GM18508 (cell line): ENCODE data around the gene CACNA2D2.
"Not testable (repeated sequence)": the region's sequence is repeated elsewhere in the genome, so short reads cannot be mapped to it uniquely, and the experiment has no call there.

Source experiments
- ATAC-seq: cut with Tn5 transposase; IDR thresholded peaks from one replicate; pipeline ENCODE4 v1.9.1; 2021; ENCODE audit warnings: moderate number of reproducible peaks; ENCODE audit not compliant: insufficient read depth, unreplicated experiment

CACNA2D2 gene

GRCh38 chr3:50530001-50530970 lies 26.9 kb upstream of the CACNA2D2 start:
- ATAC-seq, result no peak

DNA sequence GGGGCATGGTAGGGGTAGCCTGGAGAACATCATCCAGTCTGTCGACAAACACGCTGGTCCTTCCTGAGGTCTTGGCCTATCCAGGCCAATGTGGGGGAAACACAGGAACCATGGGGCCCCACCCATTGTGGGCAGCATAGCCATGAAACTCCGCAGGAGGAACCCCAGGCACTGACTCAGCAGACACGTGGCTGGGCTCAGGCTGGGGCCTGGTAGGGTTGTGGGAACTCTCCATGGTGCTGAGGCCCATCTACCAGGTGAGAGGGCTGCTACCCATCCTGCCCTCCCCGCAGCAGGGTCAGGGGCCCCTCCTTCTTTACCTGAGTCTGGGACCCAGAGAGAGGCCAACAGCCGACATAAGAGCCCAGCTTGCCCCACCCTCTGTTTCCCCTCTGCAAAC lies 22.6 kb upstream of the CACNA2D2 start:
- ATAC-seq, result no peak

DNA sequence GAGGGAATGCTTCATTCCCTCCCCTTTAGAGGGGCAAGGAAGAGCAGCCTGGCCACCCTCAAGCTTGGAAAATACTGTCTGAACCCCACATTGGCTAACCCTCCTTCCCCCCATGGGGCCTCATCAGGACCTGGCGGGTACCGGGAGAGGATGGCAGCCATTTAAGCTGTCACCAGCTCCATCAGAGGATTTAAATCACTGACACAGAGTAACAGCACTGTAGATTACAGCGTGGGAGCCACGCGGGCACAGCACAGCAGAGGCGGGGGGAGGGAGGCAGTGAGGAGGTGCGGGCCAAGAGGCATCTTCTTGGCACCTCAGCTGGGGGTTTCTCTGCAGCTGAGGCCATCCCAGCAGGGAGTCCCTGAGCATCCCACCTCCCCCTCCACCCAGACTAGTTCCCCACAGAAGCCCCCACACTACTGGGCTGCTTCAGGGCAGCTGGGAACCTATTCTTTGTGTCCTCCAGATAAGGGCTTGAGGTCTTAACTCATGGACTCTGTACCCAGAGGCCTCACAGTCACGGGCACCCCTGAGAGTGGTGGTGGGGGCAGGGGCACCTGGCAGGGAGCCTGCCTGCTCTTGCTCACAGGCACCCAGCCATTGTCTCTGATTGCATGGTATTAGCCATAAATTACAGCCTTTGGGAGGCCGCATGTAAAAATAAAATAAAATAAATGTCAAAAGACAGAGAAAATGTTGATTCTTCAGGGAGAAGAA lies 21.9 kb upstream of the CACNA2D2 start:
- ATAC-seq, result no peak

DNA sequence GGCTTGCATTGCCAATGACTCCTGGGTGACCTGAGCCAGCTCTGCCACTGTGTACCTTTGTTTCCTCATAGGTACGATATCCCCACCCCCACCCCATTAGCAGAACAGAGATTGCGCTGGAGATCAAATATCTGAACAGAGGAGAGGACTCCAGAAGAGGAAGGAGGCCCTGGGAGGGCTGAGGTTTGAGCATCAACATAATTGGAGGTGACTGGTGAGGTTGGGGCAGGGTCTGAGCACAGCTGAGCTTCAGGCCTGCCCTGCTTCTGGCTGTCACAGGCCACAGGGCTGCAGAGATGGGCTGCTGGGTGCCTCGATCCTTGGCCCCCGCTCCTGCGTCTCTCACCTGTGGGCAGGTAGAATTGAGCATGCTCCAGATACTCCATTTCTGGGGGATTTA lies 21.3 kb upstream of the CACNA2D2 start:
- ATAC-seq, result no peak

- no peak for ATAC-seq
These were observed 19.9 kb upstream of the CACNA2D2 start for GRCh38 chr3:50523279-50523811.

GRCh38 chr3:50521572-50521971 lies 18.1 kb upstream of the CACNA2D2 start:
- no peak for ATAC-seq

DNA sequence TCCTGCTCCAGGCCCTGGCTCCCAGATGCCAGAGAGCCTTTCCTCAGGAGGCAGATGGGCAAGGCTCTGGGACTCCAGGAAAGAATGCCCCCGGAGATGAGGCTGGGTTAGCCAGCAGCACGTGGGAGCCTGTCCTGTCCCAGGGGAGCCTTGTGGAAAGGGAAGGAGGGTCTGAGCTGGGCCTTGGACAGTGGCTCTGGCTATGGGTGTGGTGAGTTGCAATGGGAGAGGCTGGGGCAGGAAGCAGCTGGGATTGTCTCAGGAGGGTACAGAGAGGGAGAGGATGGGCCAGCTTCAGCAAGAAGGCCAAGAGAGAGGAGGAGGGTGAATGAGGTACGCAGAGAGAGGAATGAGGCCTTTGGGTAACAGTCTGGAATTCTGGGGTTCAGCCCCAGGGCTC lies 17.4 kb upstream of the CACNA2D2 start:
- ATAC-seq, result no peak

DNA sequence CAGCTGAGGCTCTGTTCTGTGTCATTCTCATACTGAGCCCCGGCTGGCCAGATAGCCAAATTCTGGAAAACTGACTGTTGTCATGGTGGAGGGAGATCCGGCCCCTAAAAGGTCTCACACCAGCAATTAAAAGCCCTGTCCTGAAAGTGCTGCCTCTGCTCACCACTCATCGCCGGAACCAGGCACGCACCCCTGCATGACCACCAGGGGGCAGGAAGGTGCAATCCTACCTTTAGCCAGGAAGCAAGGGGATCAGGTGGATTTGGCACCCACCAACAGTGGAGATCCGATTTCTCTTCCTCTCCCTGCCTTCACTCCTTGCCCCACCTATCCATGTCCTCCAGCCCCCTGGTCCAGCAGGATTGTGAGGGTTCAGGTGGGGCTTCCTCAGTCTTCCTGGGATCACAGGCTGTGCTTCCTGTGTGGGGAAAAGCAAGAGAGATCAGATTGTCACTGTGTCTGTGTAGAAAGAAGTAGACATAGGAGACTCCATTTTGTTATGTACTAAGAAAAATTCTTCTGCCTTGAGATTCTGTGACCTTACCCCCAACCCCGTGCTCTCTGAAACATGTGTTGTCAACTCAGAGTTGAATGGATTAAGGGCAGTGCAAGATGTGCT lies 16.1 kb upstream of the CACNA2D2 start:
- ATAC-seq, result no peak

DNA sequence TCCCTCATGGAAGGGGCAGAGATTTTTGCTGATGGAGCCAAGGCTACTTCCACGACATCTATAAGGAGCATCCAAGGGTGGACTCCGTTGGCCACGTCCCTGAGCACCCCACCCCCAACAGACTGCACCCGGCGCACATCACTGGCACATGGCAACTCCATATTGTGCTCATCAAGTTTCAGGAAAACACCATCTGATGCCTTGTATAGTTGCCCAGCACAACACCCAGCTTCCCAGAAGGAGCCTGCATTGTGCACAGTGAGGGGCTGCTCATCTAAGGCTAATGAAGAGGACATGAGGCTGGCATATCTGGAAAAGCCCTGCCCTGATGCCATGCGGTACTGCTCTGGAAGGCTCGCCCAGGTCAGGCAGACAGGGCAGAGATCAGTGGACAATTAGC lies 15.0 kb upstream of the CACNA2D2 start:
- ATAC-seq, result no peak

DNA sequence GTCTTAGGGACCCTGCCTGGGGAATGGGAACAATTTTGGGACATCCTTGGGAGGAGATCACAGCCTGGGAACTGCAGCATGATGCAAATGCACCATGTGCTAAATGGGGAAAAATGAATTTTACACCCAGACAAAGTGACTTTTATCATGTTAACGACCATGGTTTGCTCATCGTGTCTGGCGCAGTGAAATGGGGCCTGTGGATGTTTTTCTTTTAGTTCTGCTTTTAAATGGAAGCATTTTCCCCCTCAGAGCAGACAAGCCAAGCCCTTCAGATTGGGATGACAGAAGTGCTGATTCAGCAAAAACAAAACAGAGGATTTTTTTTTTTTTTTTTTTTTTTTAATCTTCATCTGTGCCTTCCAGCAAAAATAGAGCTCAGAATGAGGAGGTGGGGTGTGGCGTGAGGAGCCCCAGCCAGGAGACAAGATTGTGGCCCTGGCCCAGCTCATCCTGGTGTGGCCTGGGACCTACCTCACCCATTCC lies 14.3 kb upstream of the CACNA2D2 start:
- ATAC-seq, result no peak

GRCh38 chr3:50516440-50516871 lies 13.0 kb upstream of the CACNA2D2 start:
- no peak for ATAC-seq

DNA sequence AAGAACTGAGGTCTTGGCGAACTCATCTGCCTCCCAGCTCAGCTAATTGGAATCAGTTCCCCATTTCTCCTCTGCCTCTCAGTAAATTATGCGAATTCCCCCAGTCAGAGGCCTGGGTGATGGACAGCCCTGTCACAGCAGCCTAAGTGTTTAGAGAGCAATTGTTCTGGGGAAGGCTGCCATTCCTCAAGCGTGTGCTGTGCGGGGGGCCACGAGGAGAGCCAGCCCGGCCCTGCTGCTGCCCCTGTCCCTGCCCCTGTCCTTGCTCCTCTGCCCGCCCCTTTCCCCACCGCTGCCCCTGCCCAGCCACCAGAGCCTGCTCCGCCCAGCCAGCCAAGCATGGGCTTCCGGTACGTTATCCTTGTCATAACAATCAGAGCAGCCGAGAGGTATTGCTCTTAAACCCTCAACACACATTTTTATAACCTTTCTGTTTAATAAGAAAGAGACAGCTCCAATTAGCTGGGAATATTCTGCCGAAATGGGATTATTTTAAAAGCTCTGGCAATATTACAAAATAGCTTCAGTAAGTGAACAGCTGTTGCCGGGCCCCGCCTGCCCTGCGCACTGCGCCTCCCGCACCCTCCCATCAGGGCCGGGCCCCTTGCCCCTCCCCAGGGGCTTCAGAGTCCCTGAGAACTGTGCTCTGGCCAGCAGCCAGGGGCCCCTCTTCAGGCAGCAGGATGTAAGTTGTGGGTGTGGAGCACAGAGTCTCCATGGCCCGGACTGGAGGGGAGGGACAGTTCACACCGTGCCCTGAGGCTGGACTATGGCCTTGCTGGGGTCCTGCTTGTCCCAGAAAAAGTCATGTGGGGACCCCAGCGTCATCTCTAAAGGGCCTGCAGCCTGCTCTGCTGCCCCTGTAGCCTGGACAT lies 12.4 kb upstream of the CACNA2D2 start:
- ATAC-seq, result no peak

- ATAC-seq, result not testable (repeated sequence)
These were observed 9.5 kb upstream of the CACNA2D2 start for GRCh38 chr3:50512908-50513307.

- ATAC-seq, result no peak
These were observed 8.7 kb upstream of the CACNA2D2 start for GRCh38 chr3:50512131-50512530.

GRCh38 chr3:50510325-50510724 lies 6.9 kb upstream of the CACNA2D2 start:
- ATAC-seq, result no peak

DNA sequence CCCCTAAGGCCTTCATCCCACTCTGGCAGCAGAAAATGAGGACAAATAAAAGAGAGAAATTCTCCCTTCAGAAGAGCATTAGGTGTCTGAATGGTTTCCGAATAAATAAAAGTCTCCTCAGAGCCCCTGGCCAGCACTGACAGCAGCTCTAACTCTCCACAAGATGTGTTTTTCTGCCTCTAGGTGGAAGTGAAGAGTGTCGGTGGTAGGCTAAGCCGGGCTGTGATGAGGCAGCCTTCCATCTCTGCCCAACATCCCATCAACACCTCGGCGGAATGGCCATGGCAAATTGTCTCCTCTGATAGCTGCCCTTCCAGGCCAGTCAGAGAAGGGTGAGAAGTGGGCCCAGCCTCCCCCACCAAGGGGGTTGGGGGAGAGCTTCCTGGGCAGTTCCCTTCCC lies 6.3 kb upstream of the CACNA2D2 start:
- no peak for ATAC-seq

DNA sequence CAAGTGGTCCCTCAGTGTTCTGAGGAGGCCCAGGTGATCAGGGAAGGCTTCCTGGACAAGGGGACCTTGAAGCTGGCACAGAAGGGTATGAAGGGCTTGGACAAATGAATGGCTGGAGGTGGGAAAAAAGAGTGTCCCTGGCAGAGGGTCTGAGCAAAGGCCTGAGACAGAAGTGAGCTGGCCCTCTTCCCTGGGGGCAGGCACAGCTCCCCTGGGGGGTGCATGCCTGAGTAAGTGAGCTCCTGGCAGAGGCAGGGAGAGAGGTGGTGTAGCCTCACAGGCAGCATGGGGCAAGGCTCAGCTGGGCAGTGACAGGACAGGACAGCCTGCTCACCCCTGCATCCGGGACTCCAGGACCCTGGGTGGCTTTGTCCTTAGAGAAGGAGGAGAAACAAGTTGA lies 5.4 kb upstream of the CACNA2D2 start:
- ATAC-seq, result no peak

DNA sequence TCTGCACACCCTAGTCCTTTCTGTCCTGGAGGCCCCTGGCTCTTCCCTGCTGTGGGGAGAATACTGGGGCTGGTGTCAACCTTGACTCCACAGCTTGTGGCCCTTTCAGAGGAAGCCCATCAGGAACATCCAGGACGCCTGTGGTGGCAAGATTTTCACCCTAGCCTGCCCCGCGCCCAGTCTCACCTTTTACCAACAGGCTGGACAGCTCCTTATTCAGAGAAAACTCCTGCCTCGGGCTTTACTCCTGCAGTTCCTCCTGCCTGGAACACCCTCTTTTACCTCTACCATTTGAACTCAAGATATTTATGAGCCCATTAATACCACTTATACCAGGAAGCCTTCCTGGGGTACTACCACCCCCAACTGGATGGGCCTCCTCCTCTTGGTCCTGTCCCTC lies 2.7 kb upstream of the CACNA2D2 start:
- ATAC-seq, result no peak

DNA sequence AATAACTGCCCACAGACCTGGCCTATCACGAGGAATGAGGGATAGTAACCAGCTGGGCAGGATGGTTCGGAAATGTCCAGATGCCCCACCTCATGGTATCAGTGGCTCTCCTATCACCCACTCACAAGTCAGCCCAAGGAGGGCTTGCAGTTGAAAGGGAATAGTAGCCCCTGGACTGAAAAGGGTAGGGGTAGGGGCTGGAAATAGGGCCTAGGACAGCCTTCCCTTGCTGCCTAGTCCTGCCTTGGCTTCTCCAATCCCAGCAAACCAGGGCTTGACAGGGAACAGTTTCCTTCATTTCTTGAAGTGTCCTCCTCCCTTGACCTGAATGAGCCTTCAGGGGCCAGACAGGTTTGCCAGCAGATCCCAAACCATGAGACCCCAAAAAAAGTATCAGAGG lies 1.2 kb upstream of the CACNA2D2 start:
- ATAC-seq, result no peak
